NCI-H446 (cell line): ENCODE data around the gene PTGR3.

ENCODE experiments used
- DNase-seq, 2 experiments: peaks; one replicate each; lab custom pipeline; 2025; lab: John Stamatoyannopoulos, UW

Gene PTGR3

GRCh38 chr18:75234901-75235300, 26.0 kb upstream of the PTGR3 start:
- no peak for DNase-seq

GRCh38 chr18:75231053-75231406, 22.1 kb upstream of the PTGR3 start:
- no peak for DNase-seq

- DNase-seq = no peak
Observed at GRCh38 chr18:75230163-75231052, 21.5 kb upstream of the PTGR3 start.

- no peak for DNase-seq
Observed at GRCh38 chr18:75229437-75229836, 20.5 kb upstream of the PTGR3 start.

GRCh38 chr18:75228967-75229366, 20.0 kb upstream of the PTGR3 start:
- no peak for DNase-seq

GRCh38 chr18:75227535-75228296, 18.8 kb upstream of the PTGR3 start:
- DNase-seq = no peak

- DNase-seq = no peak
Observed at GRCh38 chr18:75226956-75227316, 18.0 kb upstream of the PTGR3 start.

GRCh38 chr18:75226286-75226955, 17.5 kb upstream of the PTGR3 start:
- DNase-seq = no peak

GRCh38 chr18:75223687-75224347, 14.9 kb upstream of the PTGR3 start:
- no peak for DNase-seq

GRCh38 chr18:75222407-75222806, 13.5 kb upstream of the PTGR3 start:
- DNase-seq = no peak

GRCh38 chr18:75221897-75222296, 13.0 kb upstream of the PTGR3 start:
- no peak for DNase-seq

GRCh38 chr18:75221397-75221796, 12.5 kb upstream of the PTGR3 start:
- DNase-seq = no peak

- DNase-seq = no peak
Observed at GRCh38 chr18:75220551-75221355, 11.8 kb upstream of the PTGR3 start.

- DNase-seq = no peak
Observed at GRCh38 chr18:75219745-75220375, 10.9 kb upstream of the PTGR3 start.

GRCh38 chr18:75218065-75218923, 9.4 kb upstream of the PTGR3 start:
- no peak for DNase-seq

- DNase-seq = no peak
Observed at GRCh38 chr18:75216911-75217689, 8.2 kb upstream of the PTGR3 start.

- no peak for DNase-seq
Observed at GRCh38 chr18:75216212-75216910, 7.4 kb upstream of the PTGR3 start.

- DNase-seq = no peak
Observed at GRCh38 chr18:75215663-75216062, 6.7 kb upstream of the PTGR3 start.
